Ovary (tissue), 3 donors: ENCODE data around the gene ROBO1.

Experiments
- CTCF ChIP-seq, 3 donors: fragments of 450-650 bp in 2 of 3; fragments of 200-600 bp in 1 of 3; IDR thresholded peaks; one replicate each; pipeline versions ENCODE4 v1.5.1 to v1.8.0; 2016 to 2022; ENCODE audit warnings: antibody characterized with exemption in 3 of 3, mild to moderate bottlenecking in 1 of 3
- EP300 ChIP-seq: sonication (generic); formaldehyde crosslinking; IDR thresholded peaks from one replicate; pipeline ENCODE4 v1.6.1; 2017; ENCODE audit warnings: antibody characterized with exemption
- POLR2A ChIP-seq: fragments of 450-650 bp; IDR thresholded peaks from one replicate; pipeline ENCODE4 v1.6.1; 2017; ENCODE audit warnings: antibody characterized with exemption, mild to moderate bottlenecking, moderate library complexity
- donor health status: DM: no; HTN: no; CAD: no.

DNA sequence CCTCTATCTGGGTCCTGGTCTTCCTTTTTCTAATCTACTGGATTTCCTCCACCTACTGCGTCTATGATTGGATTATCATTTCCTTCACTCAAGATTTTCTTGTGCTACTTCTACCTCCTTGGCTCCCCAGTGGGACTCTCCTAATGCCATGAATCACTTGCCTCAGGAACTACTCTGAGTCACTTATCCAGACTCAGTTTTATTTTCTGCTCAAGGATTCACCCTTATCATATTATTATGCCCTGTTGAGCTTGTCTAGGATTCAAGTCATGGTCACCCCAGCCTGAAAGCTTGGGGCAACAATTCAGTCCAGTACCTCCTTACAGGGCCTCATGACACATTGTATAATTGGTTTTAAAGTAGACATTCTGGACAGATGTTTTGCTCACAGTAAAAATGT is 968.1 kb downstream of the ROBO1 start:
- TF ChIP-seq CTCF (IDR thresholded peaks at IDR 0.05) (no peak), POLR2A (no peak), EP300 (no peak)
